ENCODE data around the gene LRRK1. TPM values are rescaled to one million over a fixed set of nuclear protein-coding genes. Genes with fewer than 3 reads are reported as not detected.

The LRRK1 gene
- total RNA-seq, 4 donors from 2014 or later: 14.8 to 29.3 (median 19.1) TPM

DNA sequence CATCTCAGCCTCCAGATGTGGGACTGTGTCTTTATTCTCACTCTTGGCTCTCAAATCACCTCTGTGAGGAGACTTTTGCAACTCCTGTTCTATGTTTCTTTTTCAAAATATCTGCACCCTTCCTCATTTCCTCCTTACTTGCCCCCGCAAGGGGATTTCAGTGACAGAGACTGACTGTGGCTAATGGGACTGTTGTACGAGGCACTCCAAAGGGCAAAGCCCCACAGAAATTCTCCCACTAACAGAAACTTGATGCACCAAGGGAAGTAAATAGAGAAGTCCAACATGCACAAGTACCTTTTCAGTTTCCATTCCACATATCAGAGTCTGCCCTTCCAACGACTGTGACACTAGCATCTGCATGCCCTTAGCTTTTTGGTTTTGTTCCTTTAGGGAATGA, 69.7 kb downstream of the LRRK1 start:
- no peak for DNase-seq (ENCODE audit: low spot score in 2 of 2)
- intact Hi-C loops (cut with DNase I; ENCODE audit: low total_unique reads): no loop called here
- H3K4me3 ChIP-seq (ENCODE audit: low read depth, poor library complexity, severe bottlenecking): no peak overlapping the region
- WGBS, 2 donors: 86 to 89% methylated on average over 3 of the region's 3 CpGs
- no peak for TF ChIP-seq POLR2A (IDR thresholded peaks at IDR 0.05)
- TF ChIP-seq, protein P1, sequence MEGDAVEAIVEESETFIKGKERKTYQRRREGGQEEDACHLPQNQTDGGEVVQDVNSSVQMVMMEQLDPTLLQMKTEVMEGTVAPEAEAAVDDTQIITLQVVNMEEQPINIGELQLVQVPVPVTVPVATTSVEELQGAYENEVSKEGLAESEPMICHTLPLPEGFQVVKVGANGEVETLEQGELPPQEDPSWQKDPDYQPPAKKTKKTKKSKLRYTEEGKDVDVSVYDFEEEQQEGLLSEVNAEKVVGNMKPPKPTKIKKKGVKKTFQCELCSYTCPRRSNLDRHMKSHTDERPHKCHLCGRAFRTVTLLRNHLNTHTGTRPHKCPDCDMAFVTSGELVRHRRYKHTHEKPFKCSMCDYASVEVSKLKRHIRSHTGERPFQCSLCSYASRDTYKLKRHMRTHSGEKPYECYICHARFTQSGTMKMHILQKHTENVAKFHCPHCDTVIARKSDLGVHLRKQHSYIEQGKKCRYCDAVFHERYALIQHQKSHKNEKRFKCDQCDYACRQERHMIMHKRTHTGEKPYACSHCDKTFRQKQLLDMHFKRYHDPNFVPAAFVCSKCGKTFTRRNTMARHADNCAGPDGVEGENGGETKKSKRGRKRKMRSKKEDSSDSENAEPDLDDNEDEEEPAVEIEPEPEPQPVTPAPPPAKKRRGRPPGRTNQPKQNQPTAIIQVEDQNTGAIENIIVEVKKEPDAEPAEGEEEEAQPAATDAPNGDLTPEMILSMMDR (IDR thresholded peaks at IDR 0.05): no peak

DNA sequence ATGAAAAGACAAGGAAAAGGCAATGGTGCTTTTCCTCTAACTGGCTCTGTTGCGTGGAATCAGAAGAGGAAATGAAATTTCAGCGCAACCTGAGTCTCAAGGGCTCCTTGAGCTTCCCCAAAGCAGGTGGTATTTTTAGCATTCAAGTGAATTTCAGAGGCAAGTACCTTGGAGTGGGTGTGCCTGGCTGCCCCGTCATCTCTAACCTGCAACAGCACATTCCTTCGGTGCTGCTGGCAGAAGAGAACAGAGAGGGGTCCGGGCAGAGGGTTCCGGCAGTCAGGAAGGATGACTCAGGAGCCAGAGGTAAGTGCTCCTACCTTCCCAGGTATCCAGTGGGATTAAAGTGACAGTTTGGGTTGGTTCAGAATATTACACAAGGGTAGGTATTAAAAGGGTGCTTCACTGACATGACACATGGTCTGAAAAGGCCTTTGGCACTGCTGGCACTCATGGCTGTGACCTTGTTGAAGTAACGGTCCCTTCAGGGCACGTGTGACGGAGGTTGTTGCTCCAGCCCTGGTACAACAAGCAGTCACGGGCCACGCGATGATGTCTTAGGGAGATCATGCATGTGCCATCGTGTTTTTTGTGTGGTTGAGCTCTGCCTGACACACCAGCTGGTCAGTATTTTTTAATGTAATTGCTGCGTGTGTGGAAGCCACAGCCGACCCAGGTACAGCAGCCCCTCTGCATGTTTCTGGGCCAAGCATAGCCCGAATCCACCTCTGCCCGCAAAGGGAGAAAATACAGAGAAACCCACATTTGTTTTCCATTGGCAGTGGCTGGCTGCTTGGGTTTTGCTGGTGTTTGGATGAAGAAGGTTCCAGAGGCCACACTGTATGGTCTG, 75.7 kb downstream of the LRRK1 start:
- peak in 1 of 2 donors; percentile 8 for DNase-seq (ENCODE audit: low spot score in 2 of 2)
- intact Hi-C loops (cut with DNase I; ENCODE audit: low total_unique reads): no loop called here
- WGBS, 2 donors: 83 to 88% methylated on average over 17 of the region's 17 CpGs

DNA sequence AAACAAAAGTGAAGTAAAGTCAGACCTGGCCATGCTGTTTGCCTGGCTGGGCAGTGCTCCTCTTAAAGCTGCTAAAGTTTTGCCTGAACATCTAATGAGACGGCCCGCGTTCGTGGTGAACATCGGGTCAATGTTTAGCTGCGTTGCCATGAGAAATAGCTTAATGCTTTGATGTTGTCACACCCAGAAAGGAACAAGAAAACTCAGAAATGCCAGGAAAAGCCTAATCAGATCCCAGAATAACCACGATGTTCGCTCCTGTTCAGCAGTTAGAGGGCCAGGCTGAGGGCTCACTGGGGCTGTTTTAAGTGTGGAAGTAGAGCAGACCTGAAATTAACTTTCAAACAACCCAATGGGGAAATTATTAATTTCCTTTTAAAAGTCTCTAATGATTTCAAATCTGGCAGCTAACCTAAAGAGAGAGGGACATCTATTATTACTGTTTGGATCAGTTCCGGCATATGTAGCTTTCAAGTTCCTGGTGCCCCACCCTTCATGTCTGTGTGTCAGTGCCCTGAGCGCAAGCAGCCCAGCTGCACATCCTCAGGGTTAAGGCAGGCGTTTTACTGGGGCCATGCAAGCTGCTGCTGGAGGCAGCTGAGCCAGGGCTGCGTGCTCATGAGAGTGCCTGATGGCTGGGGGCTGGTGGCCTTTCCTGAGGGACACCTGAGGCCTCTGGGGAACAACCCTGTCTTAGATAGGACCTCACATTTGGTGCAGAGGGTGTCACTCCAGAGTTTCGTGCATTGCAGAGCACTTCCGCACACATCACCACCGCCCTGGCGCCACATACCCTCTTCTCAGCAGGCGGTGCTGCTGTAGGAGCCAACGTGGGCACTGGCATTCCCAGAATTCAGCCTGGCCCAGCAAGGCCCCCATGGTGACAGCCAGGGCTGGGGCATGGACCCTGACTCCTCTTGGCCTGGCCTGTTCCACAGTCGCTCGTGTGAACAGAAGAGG, 76.6 kb downstream of the LRRK1 start:
- intact Hi-C loops (cut with DNase I; ENCODE audit: low total_unique reads): no loop called here
- 65 to 73% methylated on average over 17 to 20 of the region's 20 CpGs for WGBS, 2 donors
- DNase-seq (ENCODE audit: low spot score in 2 of 2): peak in 1 of 2 donors; percentile 13
- no peak for TF ChIP-seq POLR2A (IDR thresholded peaks at IDR 0.05)
- TF ChIP-seq, protein P1 (IDR thresholded peaks at IDR 0.05): no peak
- no peak overlapping the region for H3K4me3 ChIP-seq (ENCODE audit: low read depth, poor library complexity, severe bottlenecking)

More for the DNA sequence above, 75.7 kb downstream of the LRRK1 start:
- no peak overlapping the region for H3K4me3 ChIP-seq (ENCODE audit: low read depth, poor library complexity, severe bottlenecking)
- TF ChIP-seq, protein P1 (IDR thresholded peaks at IDR 0.05): no peak
- TF ChIP-seq POLR2A (IDR thresholded peaks at IDR 0.05): no peak

DNA sequence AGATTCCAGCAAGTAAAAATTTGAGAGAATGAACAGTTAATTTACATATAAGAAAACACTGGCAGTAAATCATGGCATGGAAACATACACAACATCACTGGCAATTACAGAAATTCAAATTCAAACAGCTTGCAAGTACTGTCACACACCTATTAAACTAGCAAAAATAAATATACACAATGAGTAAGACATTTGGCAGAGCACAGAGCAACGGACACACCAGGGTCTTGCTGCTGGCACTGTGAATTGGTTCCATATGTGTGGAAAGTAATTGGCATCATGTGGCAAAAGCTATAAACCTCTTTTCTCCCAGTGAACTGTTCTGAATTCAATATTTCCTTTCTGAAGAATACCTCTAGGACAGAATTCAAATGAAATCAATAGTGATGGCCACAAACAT, 78.3 kb downstream of the LRRK1 start:
- DNase-seq (ENCODE audit: low spot score in 2 of 2): no peak
- TF ChIP-seq, protein P1 (IDR thresholded peaks at IDR 0.05): no peak
- no peak for TF ChIP-seq POLR2A (IDR thresholded peaks at IDR 0.05)
- intact Hi-C loops (cut with DNase I; ENCODE audit: low total_unique reads): no loop called here
- 59 to 73% methylated on average over 1 of the region's 1 CpG for WGBS, 2 donors
- H3K4me3 ChIP-seq (ENCODE audit: low read depth, poor library complexity, severe bottlenecking): no peak overlapping the region

DNA sequence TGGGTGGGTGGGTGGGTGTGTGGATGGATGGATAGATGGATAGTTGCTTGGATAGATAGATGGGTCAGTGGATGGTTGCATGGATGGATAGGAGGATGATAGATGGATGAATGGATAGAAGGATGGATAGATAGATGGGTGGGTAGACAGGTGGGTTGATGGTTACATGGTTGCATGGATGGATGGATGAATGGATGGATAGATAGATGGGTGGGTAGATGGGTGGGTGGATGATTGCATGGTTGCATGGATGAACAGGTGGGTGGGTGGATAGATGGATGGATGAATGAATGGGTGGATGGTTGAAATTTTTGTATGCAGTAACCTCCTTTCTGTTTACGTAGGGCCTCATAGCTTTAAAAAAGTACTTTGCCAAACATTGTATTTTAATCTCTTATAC, 79.5 kb downstream of the LRRK1 start:
- TF ChIP-seq, protein P1 (IDR thresholded peaks at IDR 0.05): no peak
- TF ChIP-seq POLR2A (IDR thresholded peaks at IDR 0.05): no peak
- intact Hi-C loops (cut with DNase I; ENCODE audit: low total_unique reads): no loop called here
- WGBS, 2 donors: 93 to 100% methylated on average over 1 of the region's 1 CpG
- no peak overlapping the region for H3K4me3 ChIP-seq (ENCODE audit: low read depth, poor library complexity, severe bottlenecking)
- DNase-seq (ENCODE audit: low spot score in 2 of 2): no peak
